GM12891 (cell line): ENCODE measurements around the gene CD163L1.

Experiments used
- POLR2A ChIP-seq: IDR thresholded peaks from 2 replicates; pipeline ENCODE4 v1.6.1; 2011; ENCODE audit warnings: low read depth, low read length, control low read depth
- POLR2AphosphoS5 ChIP-seq: IDR thresholded peaks from 2 replicates; pipeline ENCODE4 v1.6.1; 2011; ENCODE audit warnings: low read depth, low read length, control low read depth
- TAF1 ChIP-seq: IDR thresholded peaks from 2 replicates; pipeline ENCODE4 v1.6.1; 2011; ENCODE audit warnings: low read depth, low read length, control low read depth

DNA sequence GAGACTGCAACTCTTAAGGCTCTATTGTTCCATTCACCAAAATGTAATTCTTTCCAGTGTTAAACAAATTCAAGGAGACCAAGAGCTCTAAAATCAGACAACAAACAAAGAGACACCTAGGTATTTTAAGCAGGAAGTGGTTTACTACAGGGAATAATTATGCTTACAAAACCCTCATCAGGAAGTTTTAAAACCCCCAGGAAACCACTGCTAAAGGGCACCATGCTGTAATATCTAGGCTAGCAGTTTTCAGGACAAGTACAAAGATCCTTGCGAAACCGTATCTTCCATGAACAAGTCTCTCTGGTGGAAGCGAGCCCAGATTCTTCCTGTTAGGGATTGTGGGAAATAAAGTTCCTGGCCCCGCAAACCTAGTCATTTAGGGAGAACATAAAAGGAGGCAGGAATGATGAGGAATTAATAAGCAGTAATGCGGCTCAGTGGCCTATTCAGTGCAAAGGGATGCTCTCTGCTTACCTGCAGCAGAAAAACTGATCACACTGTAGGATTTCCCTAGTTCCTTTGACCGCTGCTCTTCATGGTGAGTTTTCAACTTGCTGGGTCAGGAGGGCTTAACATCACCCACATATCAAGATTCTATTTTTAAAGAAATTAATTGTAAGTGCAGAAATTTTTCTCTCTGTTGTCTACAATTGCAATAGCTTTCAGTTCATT, 97.3 kb downstream of the CD163L1 start:
- TF ChIP-seq POLR2A, result no peak
- no peak for TF ChIP-seq POLR2AphosphoS5
- TF ChIP-seq TAF1, result no peak
